Measurements from ENCODE around the gene ICE1.
A peak's percentile ranks its signal among the peaks of the same experiment; 100 is the strongest.
"Not testable (repeated sequence)": the region's sequence is repeated elsewhere in the genome, so short reads cannot be mapped to it uniquely, and the experiment has no call there.

The ICE1 gene

DNA sequence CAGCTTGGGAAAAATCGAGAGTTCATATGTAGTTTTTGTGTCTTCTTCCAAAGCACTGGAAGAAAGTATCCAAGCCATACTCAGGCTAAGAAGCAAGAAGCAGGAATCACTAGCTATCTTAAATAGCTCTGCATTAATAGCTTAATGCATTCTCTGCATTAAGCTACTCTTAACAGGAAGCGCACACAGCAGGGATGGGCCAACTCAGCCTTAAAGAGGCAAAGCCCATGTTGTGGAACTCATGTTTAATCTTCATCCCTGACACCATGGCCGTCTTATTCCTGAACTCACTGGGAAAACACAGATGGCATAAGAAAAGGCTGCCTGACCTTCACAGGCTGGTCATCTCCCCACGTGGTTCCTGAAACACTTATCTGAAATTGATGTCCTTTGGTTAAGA lies 18.7 kb upstream of the ICE1 start:
- no peak for DNase-seq (ENCODE audit: low read depth, low spot score)

DNA sequence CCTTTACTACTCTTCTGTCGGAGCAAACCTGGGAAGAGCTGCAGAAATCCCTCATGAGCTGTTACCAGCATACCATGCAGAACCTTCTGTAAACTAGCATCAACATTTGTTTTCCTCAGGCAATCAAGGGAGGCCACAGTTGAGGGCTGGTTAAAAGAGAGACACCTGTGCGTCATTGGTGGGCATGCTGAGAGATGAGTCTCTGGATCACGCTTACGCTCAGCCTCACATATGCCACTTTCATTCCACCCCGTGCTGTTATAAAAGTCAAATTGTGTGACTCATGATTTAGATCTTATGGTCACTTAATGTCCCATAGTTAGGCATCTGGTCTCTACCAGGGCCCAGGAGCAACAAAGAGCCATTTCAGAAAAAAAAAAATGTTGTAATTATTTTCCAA lies 18.1 kb upstream of the ICE1 start:
- DNase-seq (ENCODE audit: low read depth, low spot score): no peak

DNA sequence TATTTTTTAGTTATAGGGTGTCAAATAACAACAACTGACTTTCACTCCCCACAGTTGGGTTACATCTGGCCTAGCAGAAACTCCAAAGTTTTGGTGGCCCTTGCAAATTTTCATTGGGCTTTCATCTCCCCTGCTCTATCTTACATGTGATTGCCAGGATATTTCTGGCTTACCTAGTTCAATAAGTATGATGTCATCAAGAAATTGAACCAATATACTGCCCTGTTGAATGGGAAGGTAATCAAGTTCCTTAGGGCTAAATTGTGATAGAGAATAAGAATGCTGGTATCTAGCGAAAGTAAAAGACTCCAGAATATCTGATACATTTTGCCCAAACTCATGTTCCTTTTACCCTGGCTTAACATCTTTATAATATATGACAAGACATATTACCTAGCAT lies 17.0 kb upstream of the ICE1 start:
- DNase-seq (ENCODE audit: low read depth, low spot score): no peak

DNA sequence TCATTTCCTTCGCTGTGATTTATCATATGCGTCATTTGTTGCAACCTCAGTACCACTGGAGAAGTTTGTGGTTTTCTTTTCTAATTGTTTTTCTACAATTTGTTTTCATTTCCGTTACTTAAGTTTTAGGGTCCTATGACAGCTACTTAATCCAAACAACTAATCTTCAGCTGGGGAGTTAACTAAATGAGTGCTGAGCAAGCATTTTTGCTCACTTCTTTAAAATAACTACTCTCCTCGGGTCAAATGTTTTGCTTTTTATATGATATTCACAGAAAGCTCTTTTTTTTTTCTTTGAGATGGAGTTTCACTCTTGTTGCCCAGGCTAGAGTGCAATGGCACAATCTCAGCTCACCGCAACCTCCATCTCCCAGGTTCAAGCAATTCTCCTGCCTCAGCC lies 14.6 kb upstream of the ICE1 start:
- DNase-seq (ENCODE audit: low read depth, low spot score): no peak

DNA sequence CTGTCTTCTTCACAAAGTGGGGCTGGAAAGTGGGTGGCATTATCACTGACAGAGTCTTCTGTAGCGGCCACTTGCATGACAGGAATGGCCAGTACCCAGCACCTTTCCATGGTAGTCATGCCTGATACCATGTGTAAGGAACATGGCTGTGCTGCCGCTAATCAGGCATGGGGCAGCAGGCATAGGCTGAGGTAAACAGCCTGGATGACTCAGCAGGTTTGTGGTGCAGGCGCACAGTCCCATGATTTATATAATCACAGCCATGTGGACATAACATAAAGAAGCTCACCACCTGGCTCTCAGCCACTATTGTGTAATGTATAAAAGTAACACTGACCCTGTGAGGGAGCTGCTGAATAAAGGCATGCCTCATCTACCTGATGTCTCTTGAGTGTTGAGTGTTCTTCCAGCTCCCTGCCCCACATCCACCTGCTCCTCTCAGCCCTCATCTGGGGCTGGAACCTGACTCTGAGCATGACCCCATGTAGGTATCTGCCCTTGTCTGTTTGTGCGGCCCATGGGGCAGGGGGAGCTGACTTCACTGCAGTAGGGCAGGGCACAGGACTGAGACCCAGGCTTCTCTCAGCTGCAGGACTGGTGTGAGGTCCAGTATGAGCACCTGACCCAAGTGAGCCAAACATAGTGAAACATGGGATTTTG lies 13.2 kb upstream of the ICE1 start:
- no peak for DNase-seq (ENCODE audit: low read depth, low spot score)

DNA sequence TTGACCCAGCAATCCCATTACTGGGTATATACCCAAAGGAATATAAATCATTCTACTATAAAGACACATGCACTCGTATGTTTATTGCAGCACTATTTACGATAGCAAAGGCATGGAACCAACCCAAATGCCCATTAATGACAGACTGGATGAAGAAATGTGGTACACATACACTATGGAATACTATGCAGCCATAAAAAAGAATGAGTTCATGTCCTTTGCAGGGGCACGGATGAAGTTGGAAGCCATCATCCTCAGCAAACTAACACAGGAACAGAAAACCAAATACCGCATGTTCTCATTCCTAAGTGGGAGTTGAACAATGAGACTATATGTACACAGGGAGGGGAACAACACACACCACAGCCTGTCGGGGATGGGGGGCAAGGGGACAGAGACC lies 8.6 kb upstream of the ICE1 start:
- not testable (repeated sequence) for DNase-seq (ENCODE audit: low read depth, low spot score)

DNA sequence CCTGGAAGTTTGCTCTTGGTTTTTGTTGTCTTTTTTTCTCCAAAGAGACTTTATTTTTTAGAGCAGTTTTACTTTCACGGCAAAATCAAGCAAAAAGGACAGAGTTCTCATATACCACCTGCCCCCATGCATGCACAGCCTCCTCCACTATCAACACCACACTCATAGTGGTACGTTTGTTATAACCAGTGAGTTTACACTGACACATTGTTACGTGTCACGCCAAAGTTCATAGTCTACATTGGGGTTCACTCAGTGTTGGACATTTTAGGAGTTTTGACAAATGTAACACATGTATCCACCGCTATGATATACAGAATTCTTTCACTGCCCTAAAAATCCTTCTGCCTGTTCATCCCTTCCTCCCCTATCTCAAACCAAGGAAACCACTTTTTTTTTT lies 7.5 kb upstream of the ICE1 start:
- DNase-seq (ENCODE audit: low read depth, low spot score): no peak

DNA sequence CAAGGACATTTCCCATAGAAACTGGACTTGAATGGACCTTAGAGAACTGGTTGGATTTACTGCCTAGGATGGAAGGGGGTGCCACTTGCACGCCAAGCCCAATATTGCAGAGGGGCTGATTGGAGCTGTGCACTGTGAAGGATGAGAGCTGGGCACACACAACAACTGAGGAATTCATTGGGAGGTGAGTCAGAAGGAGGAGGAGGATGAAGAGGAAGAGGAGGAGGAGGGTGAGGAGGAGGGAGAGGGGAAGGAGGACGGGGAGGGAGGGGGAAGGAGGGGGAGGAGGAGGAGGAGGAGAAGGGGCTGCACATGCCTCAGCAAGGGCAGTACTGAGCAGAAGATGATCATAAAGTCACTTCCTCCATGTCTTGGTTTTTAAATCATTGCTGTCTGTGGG lies 5.7 kb upstream of the ICE1 start:
- no peak for DNase-seq (ENCODE audit: low read depth, low spot score)

DNA sequence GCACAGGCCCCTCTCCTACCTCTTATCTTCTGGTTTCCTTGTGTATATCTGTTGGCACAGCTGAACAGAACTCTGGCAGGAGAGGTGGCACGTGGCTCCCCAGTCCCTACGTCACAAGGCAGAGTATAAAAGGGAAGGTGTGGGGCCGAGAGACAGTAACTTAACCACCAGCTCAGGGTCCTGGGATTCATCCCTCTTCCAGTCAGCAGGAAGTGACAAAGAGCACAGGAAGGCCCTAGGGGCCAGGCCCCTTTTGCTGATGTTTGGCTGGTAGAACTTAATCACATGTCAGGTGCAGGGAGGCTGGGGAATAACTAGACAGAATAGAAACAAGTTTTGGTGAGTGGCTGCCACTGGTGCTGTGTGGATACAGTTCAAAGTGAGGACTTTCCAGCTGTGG lies 4.5 kb upstream of the ICE1 start:
- no peak for DNase-seq (ENCODE audit: low read depth, low spot score)

DNA sequence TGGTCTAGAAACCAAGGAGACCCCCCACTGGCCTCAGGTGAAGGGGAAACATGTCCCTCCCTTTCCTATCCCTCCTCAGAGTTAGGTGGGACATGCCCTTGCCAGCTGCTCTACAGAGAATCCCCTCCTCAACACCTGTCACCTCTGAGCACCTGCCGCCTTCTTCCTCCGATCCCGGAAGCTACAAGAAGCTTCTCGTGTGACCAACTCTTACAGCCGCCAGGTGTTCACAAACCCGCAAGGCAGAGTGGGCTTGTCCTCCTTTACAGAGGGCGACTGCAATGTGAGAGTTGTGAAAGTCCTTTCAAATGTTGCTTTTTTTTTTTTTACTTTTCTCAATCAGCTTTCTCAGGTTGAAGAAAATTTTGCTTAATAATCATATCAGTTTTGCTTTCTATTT lies 3.7 kb upstream of the ICE1 start:
- no peak for DNase-seq (ENCODE audit: low read depth, low spot score)

DNA sequence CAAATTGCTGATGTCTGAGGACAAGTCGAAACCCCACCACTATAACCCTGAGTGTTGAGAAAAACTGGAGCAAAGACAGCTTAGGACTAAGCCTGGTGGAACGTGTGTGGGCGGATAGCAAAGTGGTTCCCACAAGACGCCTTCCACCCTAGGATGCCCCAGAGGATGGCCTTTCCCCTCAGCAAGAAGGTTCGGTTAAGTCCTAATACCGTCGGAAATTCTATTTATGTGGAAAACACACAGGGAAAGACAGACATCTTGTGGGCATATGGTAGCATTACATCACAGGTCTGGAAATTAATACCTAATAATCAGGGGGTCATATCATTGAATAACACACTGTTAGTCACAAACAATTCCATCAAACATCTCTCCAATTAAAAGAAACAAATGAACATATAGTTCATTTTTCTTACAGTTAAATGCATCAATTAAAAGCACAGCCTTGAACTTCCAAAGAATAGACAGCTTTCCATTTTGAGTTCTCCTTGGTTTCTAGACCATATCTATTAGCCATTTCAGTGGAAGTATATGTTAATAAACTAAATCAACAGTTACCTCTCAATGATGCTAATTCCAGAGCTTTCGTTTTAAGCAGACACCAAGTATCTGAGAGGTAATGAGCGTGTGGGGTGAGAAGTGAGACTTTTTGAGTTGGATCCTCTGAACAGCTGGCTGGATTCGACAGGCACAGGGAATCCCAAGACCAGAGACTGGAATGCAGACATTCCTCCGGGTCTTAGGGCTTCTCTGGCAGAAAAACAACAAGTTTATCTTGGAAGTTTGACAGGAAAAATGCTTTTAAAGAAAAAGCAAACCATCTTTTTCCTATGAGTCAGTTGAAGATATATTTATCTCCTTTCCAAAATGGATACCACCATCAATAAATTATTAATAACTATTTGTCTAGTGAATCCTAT lies 2.9 kb upstream of the ICE1 start:
- DNase-seq (ENCODE audit: low read depth, low spot score): peak; percentile 26

DNA sequence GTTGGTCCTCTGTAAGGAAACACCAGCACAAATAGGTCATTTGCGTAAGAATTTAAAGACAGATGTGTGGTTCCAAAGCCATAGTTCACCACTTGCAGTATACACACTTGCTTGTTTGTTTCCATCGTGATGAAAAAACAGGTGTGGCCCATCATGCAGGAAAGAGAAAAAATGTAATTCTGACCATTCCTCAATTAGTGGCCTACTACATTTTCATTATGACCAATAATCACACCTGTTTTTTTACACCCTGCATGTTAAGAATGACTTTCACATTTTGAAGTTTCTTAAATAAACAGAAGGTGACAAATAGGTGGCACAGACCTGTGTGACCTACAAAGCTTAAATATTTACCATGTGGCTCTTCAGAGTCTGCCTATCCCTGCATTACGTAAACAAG lies 2.2 kb upstream of the ICE1 start:
- DNase-seq (ENCODE audit: low read depth, low spot score): no peak

DNA sequence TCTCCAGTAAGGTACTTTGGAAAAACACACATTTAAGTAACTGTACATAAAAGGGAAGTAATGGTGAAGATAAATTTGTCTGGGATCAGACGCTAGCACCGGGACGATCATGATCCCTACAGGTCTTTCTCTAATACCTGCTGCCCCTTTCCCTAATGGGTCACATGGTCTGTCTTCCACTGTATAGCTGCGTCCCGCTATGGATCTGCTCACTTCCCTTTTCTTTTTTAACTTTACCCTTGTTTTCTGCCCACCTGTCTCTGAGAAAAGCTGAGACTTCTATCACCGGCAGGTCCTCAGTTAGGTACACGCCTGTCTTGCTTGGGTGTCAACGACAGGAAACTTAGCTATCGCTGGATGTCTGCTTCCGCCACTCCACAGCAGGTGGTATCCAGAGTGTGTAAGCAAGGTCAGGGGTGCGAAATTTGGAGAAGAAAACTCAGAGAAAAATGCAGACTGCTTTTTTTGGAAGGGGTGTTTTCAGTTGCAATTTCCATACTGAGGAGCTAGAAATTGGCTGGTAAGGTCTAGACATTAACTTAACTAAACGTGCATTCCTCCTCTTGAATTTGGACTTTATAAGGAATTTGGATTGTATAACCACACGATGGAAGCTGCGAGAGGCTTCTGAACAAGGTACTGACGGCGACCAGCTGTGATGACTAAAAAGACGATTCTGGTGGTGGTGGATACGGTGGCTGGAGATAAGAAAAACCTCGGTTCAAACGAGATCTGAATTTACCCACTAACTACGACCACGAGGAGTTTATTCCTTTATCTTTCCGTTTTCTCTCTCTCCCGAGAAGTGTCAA lies 1.1 kb upstream of the ICE1 start:
- peak; percentile 37 for DNase-seq (ENCODE audit: low read depth, low spot score)

DNA sequence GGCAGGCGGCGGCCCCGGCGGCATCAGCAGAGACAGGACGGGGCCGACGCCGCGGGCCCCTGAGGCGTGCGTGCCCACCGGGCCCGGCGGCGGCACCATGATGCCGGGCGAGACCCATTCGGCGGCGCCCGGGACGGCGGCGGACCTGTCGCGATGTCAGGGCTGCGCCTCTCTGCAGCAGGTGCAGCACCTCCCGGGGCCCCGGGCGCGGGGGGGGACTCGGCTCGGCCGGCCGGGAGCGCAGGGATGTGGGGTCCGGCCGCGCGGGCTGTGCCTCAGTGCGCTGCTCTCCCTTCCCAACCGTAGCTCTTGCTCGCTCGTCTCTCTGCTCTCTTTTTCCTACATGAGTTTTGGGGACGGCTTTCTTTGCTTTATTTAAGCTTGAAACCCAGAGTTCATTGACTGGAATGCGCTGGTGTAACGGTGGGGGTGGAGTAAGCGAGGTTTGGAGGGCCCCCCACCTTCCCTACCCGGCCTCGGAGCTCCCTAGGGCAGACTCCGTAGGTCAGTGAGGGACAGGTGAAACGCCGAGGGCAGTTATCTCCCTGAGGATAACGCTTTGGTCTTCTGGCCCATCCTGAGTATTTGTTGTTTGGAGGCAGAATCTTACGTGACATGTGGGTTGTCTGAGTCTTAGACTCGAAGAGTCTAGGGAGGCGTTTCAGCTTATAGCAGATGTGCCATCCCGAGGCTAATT lies 490 bp downstream of the ICE1 start:
- peak; percentile 27 for DNase-seq (ENCODE audit: low read depth, low spot score)

DNA sequence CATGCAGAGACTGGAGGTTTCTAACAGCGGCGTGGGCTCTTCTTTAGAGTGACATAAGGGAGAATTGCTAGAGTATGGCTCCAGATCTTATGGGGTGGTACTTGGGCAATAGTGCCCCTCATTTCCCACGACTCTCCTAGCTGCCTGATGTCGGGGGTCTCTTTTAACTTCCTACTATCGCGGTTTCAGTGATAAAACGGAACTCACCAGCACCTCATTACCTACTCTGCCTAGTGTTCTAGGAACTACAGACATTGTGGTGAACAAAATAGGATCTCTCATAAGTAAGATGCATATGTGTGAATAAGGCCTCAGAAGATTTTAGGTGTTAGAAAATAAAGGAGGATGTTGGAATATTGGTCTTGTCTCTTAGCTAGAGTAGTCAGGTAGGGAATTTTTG lies 1.1 kb downstream of the ICE1 start:
- DNase-seq (ENCODE audit: low read depth, low spot score): no peak

DNA sequence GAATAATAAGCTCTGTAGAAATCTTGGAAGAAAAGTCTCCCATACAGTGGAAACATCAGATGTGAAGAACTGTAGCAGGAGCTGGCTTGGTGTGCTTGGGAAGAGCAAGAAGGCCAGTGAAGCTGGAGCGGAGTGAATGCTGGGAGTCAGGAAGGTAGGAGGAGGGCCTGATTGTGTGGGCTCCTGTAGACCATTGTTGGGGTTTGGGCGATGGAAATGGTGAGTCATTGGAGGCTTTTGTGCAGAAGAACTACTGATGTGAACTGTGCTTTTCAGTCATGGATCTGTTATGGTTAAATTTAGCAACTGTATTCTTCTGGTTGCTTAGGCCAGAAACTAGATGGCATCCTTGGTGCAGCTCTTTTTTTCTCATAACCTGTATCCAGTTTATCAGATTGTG lies 2.3 kb downstream of the ICE1 start:
- no peak for DNase-seq (ENCODE audit: low read depth, low spot score)

DNA sequence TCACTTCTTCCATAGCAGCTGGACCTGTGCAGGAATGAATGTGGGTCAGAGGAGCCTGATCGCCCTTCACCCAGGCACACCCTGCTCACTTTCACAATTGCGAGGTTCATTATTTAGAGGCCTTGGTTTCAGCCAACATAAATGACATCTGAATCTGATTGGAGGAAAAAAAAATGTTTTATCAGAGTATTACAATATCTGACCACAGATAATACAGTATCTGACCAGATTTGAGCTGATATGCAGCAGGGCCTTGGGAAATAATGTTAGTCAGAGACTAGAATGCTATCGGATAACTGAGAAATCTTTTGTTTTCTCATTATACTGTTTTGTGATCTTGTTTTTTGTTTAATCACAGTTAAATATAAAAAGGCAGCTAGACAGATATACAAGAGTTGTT lies 7.7 kb downstream of the ICE1 start:
- DNase-seq (ENCODE audit: low read depth, low spot score): no peak

DNA sequence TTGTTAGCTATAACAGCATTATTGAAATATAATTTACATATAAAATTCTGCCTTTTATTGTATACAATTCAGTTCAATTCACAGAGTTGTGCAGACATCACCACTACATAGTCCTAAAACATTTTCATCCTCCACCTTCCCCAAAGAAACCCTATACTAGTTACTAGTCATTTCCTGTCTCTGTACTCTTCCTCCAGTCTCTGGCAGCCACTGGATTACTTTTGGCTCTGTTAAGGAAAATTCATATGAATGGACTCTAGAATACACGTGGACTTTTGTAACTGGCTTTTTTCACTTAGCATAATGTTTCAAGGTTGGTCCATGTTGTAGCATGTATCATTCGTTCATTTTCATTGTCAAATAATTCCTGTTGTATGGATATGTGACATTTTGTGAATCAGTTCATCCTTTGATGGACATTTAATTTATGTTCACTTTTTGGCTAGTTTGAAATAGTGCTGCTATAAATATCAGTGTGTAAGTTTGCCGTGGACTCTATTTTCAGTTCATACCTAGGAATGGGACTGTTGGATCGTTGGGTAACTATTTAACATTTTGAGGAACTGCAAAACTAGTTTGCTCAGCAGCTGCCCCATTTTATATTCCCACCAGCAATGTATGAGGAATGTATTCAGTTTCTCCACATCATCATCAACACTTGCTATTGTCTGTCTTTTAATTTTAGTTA lies 9.7 kb downstream of the ICE1 start:
- no peak for DNase-seq (ENCODE audit: low read depth, low spot score)

DNA sequence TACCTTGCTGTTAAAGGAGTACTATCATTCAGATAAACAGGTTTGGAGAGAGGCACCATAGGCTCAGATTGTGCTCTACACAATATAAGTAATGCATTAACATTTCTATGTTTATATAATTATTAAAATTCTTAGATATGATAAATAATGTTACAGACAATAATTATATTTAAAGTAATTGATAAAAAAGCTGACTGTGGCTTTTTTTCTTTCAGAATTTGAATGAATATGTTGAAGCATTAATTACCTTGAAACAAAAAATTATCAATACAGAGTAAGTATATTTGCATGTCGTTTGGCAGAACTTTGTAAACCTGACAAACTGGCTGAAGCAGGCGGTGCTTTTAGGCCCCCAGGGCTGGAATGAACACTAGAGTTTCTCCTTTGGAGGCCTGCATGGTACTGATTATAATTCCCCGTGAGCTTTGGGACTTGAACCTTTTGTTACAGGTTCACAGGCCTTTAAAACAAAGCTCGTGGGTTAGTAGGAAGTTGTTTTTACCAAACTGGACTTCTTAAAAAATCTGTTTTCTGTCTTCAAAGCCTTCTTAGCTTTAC lies 13.8 kb downstream of the ICE1 start:
- peak; percentile 50 for DNase-seq (ENCODE audit: low read depth, low spot score)

DNA sequence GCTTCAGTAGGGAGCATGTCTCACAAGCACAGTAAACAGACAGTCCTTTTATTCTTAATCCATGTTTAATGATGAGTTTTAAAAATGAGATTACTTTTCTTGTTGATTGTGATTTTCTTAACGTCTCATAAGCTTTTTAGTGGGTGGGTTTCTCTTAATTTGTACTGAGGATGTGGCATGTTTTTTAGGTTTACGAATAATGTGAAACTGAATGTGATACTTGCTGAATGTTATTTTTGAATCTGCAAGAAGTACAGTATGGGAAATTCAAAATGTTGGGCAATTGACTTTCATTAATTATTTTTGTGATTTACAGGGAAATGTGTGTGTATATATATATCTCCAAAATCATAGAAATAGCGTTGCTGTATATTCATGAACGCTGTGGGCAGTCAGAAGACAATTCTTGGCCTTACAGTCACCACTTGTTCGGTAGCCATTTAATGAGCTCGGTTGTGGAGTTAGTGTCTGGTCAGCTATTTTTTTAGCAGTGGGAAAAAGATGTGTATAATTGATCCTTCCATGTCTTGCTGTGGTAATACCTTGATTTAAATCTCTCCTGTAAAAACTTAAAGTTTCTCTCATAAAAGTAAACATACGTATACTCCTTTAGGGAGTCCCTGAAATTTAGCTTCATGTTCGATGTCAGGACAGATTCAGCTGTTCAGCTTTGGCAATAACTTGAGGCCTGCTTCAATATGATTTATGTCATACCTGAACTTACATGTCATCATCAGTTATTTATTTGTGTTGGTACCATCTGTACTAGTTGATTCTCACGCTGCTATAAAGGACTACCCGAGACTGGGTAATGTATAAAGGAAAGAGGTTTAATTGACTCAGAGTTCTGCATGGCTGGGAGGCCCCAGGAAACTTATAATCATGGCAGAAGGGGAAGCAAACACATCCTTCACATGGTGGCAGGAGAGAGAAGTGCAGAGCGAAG lies 15.0 kb downstream of the ICE1 start:
- DNase-seq (ENCODE audit: low read depth, low spot score): no peak

Measured in ELF-1 (cell line).